Esophagus muscularis mucosa (tissue), 4 donors: Measurements from ENCODE around the gene GJA4. TPM values are rescaled to one million over a fixed set of nuclear protein-coding genes. Genes with fewer than 3 reads are reported as not detected.

Experiments used
- DNase-seq: peaks from one replicate; pipeline ENCODE4 v3.0.0-alpha.2; 2017; ENCODE audit errors: extremely low spot score
- H3K27ac ChIP-seq, 4 donors: fragments of 200-600 bp; sonication (generic); replicated peaks in 1 of 4; 1 replicate in 3 of 4; 2 replicates in 1 of 4; pipeline ENCODE4 v1.5.1; 2016 to 2019; ENCODE audit warnings: mild to moderate bottlenecking in 1 of 4
- H3K27me3 ChIP-seq, 4 donors: fragments of 200-600 bp; sonication (generic); one replicate each; pipeline versions ENCODE4 v1.5.1 to v1.6.0; 2016 to 2019
- H3K36me3 ChIP-seq, 4 donors: fragments of 200-600 bp; sonication (generic); one replicate each; pipeline ENCODE4 v1.5.1; 2016 to 2019
- H3K4me1 ChIP-seq, 4 donors: fragments of 200-600 bp; sonication (generic); one replicate each; pipeline ENCODE4 v1.5.1; 2016 to 2019
- H3K4me3 ChIP-seq, 4 donors: fragments of 200-600 bp; sonication (generic); 1 replicate in 2 of 4; 2 replicates in 2 of 4; pipeline ENCODE4 v1.5.1; 2016 to 2019; ENCODE audit warnings: mild to moderate bottlenecking in 4 of 4, moderate library complexity in 1 of 4
- H3K9me3 ChIP-seq, 4 donors: fragments of 200-600 bp; sonication (generic); 1 replicate in 3 of 4; 2 replicates in 1 of 4; pipeline ENCODE4 v1.5.1; 2016 to 2019
- EP300 ChIP-seq: sonication (generic); formaldehyde crosslinking; IDR thresholded peaks from one replicate; pipeline ENCODE4 v1.6.1; 2017; ENCODE audit warnings: antibody characterized with exemption
- POLR2A ChIP-seq: fragments of 450-650 bp; IDR thresholded peaks from one replicate; pipeline ENCODE4 v1.6.1; 2017; ENCODE audit warnings: antibody characterized with exemption, moderate library complexity, mild to moderate bottlenecking, low read depth
- POLR2AphosphoS5 ChIP-seq, 2 donors: sonication (generic); formaldehyde crosslinking; IDR thresholded peaks; one replicate each; pipeline ENCODE4 v1.6.1; 2017; ENCODE audit warnings: antibody characterized with exemption in 2 of 2
- WGBS: methylation state at CpG from one replicate; pipeline ENCODE4 v1.1.5; 2018; 5-methylcytosine and 5-hydroxymethylcytosine counted together
- intact Hi-C: fragments of 100-400 bp; cut with DNase I; formaldehyde crosslinking; loops from one replicate; pipeline ENCODE4 v1.15.1; 2023
- total RNA-seq, 4 donors: library from RNA; depleted of rRNA; stranded (reverse); fragments of >200 nt; gene quantifications; one replicate each; pipeline versions ENCODE4 v1.1.0 to v1.2.1, GENCODE V29; 2016
- TF ChIP-seq, protein P1 (sequence below), 3 experiments: fragments of 200-600 bp in 2 of 3; fragments of 450-650 bp in 1 of 3; sonication (generic) in 2 of 3; IDR thresholded peaks; one replicate each; pipeline ENCODE4 v1.5.1; 2017 to 2019; ENCODE audit warnings: antibody characterized with exemption in 3 of 3, mild to moderate bottlenecking in 2 of 3, moderate library complexity in 1 of 3

GJA4 gene
- total RNA-seq, 4 donors from 2014 or later: 5.8 to 41.0 (median 28.0) TPM

GRCh38 chr1:34774957-34775356 lies 17.8 kb upstream of the GJA4 start:
- 64% methylated on average over 8 of the region's 8 CpGs for WGBS
- intact Hi-C loops: no loop called here
- no peak for DNase-seq
- Histone ChIP-seq H3K27ac (no peak overlapping the region), H3K9me3 (no peaks in the 10 kb centered on the region), H3K4me3 (no peak overlapping the region), H3K4me1 (no peaks in the 10 kb centered on the region), H3K27me3 (peaks cover 0 to 56% (median 2%) of the 10 kb centered on the region in 4 donors), H3K36me3 (no peaks in the 10 kb centered on the region)
- TF ChIP-seq EP300 (no peak), POLR2AphosphoS5 (IDR thresholded peaks at IDR 0.05) (no peak), POLR2A (no peak)
- TF ChIP-seq, protein P1, sequence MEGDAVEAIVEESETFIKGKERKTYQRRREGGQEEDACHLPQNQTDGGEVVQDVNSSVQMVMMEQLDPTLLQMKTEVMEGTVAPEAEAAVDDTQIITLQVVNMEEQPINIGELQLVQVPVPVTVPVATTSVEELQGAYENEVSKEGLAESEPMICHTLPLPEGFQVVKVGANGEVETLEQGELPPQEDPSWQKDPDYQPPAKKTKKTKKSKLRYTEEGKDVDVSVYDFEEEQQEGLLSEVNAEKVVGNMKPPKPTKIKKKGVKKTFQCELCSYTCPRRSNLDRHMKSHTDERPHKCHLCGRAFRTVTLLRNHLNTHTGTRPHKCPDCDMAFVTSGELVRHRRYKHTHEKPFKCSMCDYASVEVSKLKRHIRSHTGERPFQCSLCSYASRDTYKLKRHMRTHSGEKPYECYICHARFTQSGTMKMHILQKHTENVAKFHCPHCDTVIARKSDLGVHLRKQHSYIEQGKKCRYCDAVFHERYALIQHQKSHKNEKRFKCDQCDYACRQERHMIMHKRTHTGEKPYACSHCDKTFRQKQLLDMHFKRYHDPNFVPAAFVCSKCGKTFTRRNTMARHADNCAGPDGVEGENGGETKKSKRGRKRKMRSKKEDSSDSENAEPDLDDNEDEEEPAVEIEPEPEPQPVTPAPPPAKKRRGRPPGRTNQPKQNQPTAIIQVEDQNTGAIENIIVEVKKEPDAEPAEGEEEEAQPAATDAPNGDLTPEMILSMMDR (IDR thresholded peaks at IDR 0.05): no peak

- intact Hi-C loops: no loop called here
Measured at GRCh38 chr1:34776911-34777310, 15.9 kb upstream of the GJA4 start.

GRCh38 chr1:34777519-34778321 lies 15.1 kb upstream of the GJA4 start:
- DNase-seq: no peak
- WGBS: 56% methylated on average over 10 of the region's 10 CpGs
- Histone ChIP-seq H3K4me1 (peaks cover 9 to 15% (median 14%) of the 10 kb centered on the region in 4 donors), H3K27ac (no peak overlapping the region), H3K27me3 (peaks cover 0 to 74% (median 28%) of the 10 kb centered on the region in 4 donors), H3K36me3 (no peaks in the 10 kb centered on the region), H3K4me3 (no peak overlapping the region), H3K9me3 (no peaks in the 10 kb centered on the region)
- no peak for TF ChIP-seq POLR2AphosphoS5 (IDR thresholded peaks at IDR 0.05)
- no peak for TF ChIP-seq POLR2A
- TF ChIP-seq, protein P1 (IDR thresholded peaks at IDR 0.05): no peak
- no peak for TF ChIP-seq EP300
- intact Hi-C loops: no loop called here

More at GRCh38 chr1:34776911-34777310, 15.9 kb upstream of the GJA4 start:
- Histone ChIP-seq H3K27ac (no peak overlapping the region), H3K27me3 (peaks cover 0 to 68% (median 20%) of the 10 kb centered on the region in 4 donors), H3K9me3 (no peaks in the 10 kb centered on the region), H3K4me1 (peaks cover 9 to 14% (median 12%) of the 10 kb centered on the region in 4 donors), H3K36me3 (no peaks in the 10 kb centered on the region), H3K4me3 (no peak overlapping the region)
- 91% methylated on average over 2 of the region's 3 CpGs for WGBS
- TF ChIP-seq POLR2AphosphoS5 (IDR thresholded peaks at IDR 0.05) (no peak), EP300 (no peak), POLR2A (no peak)
- TF ChIP-seq, protein P1 (IDR thresholded peaks at IDR 0.05): no peak
- DNase-seq: no peak

GRCh38 chr1:34778381-34778780 lies 14.4 kb upstream of the GJA4 start:
- no peak for DNase-seq
- WGBS: 80% methylated on average over 6 of the region's 6 CpGs
- no peaks in the 10 kb centered on the region for H3K36me3 ChIP-seq
- no peak overlapping the region for H3K4me3 ChIP-seq
- peaks cover 9 to 15% (median 14%) of the 10 kb centered on the region in 4 donors for H3K4me1 ChIP-seq
- no peaks in the 10 kb centered on the region for H3K9me3 ChIP-seq
- TF ChIP-seq, protein P1 (IDR thresholded peaks at IDR 0.05): no peak
- no peak overlapping the region for H3K27ac ChIP-seq
- peaks cover 0 to 74% (median 28%) of the 10 kb centered on the region in 4 donors for H3K27me3 ChIP-seq
- intact Hi-C loops: no loop called here
